ENCODE measurements around the gene INTS14.

DNA sequence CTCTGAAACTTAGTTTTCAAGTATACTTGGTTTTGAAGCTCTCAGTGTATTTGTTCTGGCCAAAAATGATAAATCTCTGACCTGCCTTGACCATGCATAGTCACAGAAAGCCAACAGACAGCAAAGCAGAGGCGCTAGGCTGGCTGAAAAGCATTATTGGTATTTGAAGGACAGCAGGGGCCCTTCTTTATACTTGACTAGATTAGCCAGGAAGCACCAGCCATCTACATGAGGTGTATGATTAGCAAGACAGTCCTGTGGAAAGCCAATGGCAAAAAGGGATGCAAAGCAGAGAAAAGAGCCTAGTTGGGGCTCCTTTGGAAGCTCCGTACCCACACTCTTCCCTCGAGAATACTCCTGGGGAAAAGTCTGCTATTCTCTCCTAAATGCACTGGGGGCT is 18.6 kb upstream of the INTS14 start:
- no peak for TF ChIP-seq POLR2A (IDR thresholded peaks at IDR 0.05)
- no peak for TF ChIP-seq CTCF (IDR thresholded peaks at IDR 0.05)

Data from esophagus squamous epithelium (tissue), 4 donors.